A549 treated with Hydrocortisone at 1 μM for 4 hours (cell line): ENCODE measurements around the gene TM4SF4. TPM values are rescaled to one million over a fixed set of nuclear protein-coding genes. Genes with fewer than 3 reads are reported as not detected.

Experiments used
- total RNA-seq: library from RNA; stranded (reverse); fragments of 200-300 nt; extraction: Qiagen RNA extraction; gene quantifications from 5 replicates; pipeline ENCODE4 v1.2.3, GENCODE V29; 2022

TM4SF4 gene, protein sequence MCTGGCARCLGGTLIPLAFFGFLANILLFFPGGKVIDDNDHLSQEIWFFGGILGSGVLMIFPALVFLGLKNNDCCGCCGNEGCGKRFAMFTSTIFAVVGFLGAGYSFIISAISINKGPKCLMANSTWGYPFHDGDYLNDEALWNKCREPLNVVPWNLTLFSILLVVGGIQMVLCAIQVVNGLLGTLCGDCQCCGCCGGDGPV
- 26.3 to 42.5 TPM (median 36.9 TPM) in 5 replicates for total RNA-seq

DNA sequence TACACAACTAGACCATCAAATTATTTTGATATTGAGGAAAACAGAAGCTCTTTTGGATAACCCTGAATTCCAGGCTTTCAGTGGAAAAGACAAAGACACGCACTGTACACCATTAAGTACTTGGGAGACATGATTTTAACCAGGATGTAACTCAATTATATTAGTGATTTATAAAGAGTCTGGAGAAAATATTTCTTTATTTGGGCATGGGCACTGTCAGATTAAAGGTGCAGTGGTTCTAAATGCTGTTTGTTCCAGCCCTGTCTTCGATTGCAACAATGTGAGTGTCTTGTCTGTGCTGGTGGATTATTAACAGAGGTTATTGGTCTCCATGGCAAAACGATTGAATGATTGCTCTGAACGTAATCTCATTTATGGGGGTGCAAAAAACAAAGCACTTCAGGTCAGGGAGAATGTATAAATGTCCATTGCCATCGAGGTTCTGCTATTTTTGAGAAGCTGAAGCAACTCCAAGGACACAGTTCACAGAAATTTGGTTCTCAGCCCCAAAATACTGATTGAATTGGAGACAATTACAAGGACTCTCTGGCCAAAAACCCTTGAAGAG, at the start of gene TM4SF4:
Gene TM4SF4 (plus strand): TSS at position 448 of the 568 bp plus-strand sequence. CDS start 181 bp downstream, outside the sequence.

Other genes with a start within 250 kb of the TM4SF4 start
- gene TM4SF18, start 141.1 kb upstream of the TM4SF4 start, total RNA-seq, result 30.3 to 41.5 TPM (median 33.5 TPM) in 5 replicates
- gene TM4SF1, start 97.0 kb upstream of the TM4SF4 start, total RNA-seq, result 948 to 1,744 TPM (median 1,223 TPM) in 5 replicates
- 143 to 172 TPM (median 159 TPM) in 5 replicates for gene WWTR1, start 183.3 kb downstream of the TM4SF4 start, total RNA-seq